Neural cell (in vitro differentiated cells): ENCODE measurements around the gene HS3ST3A1. TPM values are rescaled to one million over a fixed set of nuclear protein-coding genes. Genes with fewer than 3 reads are reported as not detected.

Experiments used
- H2AFZ ChIP-seq: fragments of 200-600, 300-800 bp; sonication (generic), shearing (Covaris generic); 2 replicates; pipeline ENCODE4 v1.6.0; 2014; ENCODE audit warnings: low read depth, mild to moderate bottlenecking, antibody characterized with exemption, low read length, moderate library complexity
- H3F3A ChIP-seq: fragments of 200-600 bp; shearing (Covaris generic); 2 replicates; pipeline ENCODE4 v1.6.1; 2016; ENCODE audit warnings: mild to moderate bottlenecking, moderate library complexity, mixed read lengths, antibody characterized with exemption, low read length; ENCODE audit not compliant: insufficient read depth, poor library complexity, severe bottlenecking
- H3K27ac ChIP-seq: fragments of 200-600, 300-800 bp; sonication (generic), shearing (Covaris generic); 2 replicates; pipeline ENCODE4 v1.5.1; 2014; ENCODE audit warnings: mild to moderate bottlenecking, low read length, moderate library complexity
- H3K27me3 ChIP-seq: fragments of 300-800, 200-600 bp; sonication (generic), shearing (Covaris generic); 2 replicates; pipeline ENCODE4 v1.6.0; 2014; ENCODE audit warnings: mild to moderate bottlenecking, low read depth, low read length, moderate library complexity; ENCODE audit not compliant: insufficient read depth
- H3K36me3 ChIP-seq: fragments of 300-800, 200-600 bp; sonication (generic), shearing (Covaris generic); 2 replicates; pipeline ENCODE4 v1.5.1; 2014; ENCODE audit warnings: mild to moderate bottlenecking, antibody characterized with exemption, low read length, moderate library complexity; ENCODE audit not compliant: insufficient read depth
- H3K4me2 ChIP-seq: fragments of 300-800, 200-600 bp; sonication (generic), shearing (Covaris generic); 2 replicates; pipeline ENCODE4 v1.6.0; 2014; ENCODE audit warnings: mild to moderate bottlenecking, low read length
- H3K4me3 ChIP-seq: fragments of 300-800, 200-600 bp; sonication (generic), shearing (Covaris generic); 2 replicates; pipeline ENCODE4 v1.5.1; 2014; ENCODE audit warnings: mild to moderate bottlenecking, low read length, moderate library complexity
- H3K79me2 ChIP-seq: fragments of 200-600 bp; shearing (Covaris generic); replicated peaks from 2 replicates; pipeline ENCODE4 v1.6.0; 2014; ENCODE audit warnings: mild to moderate bottlenecking, low read length, moderate library complexity; ENCODE audit not compliant: insufficient read depth
- H3K9ac ChIP-seq: fragments of 300-800, 200-600 bp; sonication (generic), shearing (Covaris generic); 2 replicates; pipeline ENCODE4 v1.6.1; 2016; ENCODE audit warnings: mild to moderate bottlenecking, low read length, mixed read lengths
- H3K9me2 ChIP-seq: fragments of 200-600 bp; shearing (Covaris generic); 2 replicates; pipeline ENCODE4 v1.6.1; 2016; ENCODE audit warnings: mild to moderate bottlenecking, low read length, mixed read lengths; ENCODE audit not compliant: insufficient read depth
- H3K9me3 ChIP-seq: fragments of 200-600, 300-800 bp; sonication (generic), shearing (Covaris generic); 2 replicates; pipeline ENCODE4 v1.6.1; 2016; ENCODE audit warnings: mild to moderate bottlenecking, mixed run types, low read length, moderate library complexity, mixed read lengths
- H4K20me1 ChIP-seq: fragments of 200-600 bp; shearing (Covaris generic); 2 replicates; pipeline ENCODE4 v1.6.1; 2016; ENCODE audit warnings: mild to moderate bottlenecking, mixed run types; ENCODE audit not compliant: insufficient read depth
- CTCF ChIP-seq: fragments of 450-650 bp; IDR thresholded peaks from 2 replicates; pipeline ENCODE4 v1.5.1; 2014; ENCODE audit warnings: antibody characterized with exemption, mild to moderate bottlenecking, moderate library complexity; ENCODE audit not compliant: poor library complexity, severe bottlenecking
- EP300 ChIP-seq: fragments of 450-650 bp; conservative IDR thresholded peaks from 2 replicates; pipeline ENCODE4 v1.6.1; 2014; ENCODE audit warnings: antibody characterized with exemption, mild to moderate bottlenecking, moderate library complexity; ENCODE audit not compliant: poor library complexity, severe bottlenecking
- EZH2 ChIP-seq: fragments of 200-600, 300-800 bp; shearing (Covaris generic), sonication (generic); IDR thresholded peaks from 2 replicates; pipeline ENCODE4 v1.6.1; 2014; ENCODE audit warnings: antibody characterized with exemption, low read length, borderline replicate concordance, mild to moderate bottlenecking; ENCODE audit not compliant: insufficient read depth, poor library complexity, severe bottlenecking
- MXI1 ChIP-seq: fragments of 450-650 bp; conservative IDR thresholded peaks from 2 replicates; pipeline ENCODE4 v1.6.1; 2014; ENCODE audit warnings: antibody characterized with exemption, mild to moderate bottlenecking; ENCODE audit not compliant: poor library complexity, severe bottlenecking
- POLR2AphosphoS5 ChIP-seq: IDR thresholded peaks from 2 replicates; pipeline ENCODE4 v1.6.1; 2012
- RAD21 ChIP-seq: fragments of 450-650 bp; conservative IDR thresholded peaks from 2 replicates; pipeline ENCODE4 v1.6.1; 2014; ENCODE audit warnings: antibody characterized with exemption, mild to moderate bottlenecking, moderate library complexity
- REST ChIP-seq: IDR thresholded peaks from 2 replicates; pipeline ENCODE4 v1.6.1; 2012; ENCODE audit warnings: borderline replicate concordance
- SMC3 ChIP-seq: fragments of 450-650 bp; conservative IDR thresholded peaks from 2 replicates; pipeline ENCODE4 v1.6.1; 2014; ENCODE audit warnings: antibody characterized with exemption, mild to moderate bottlenecking, moderate library complexity; ENCODE audit not compliant: poor library complexity
- TAF1 ChIP-seq: IDR thresholded peaks from 2 replicates; pipeline ENCODE4 v1.6.1; 2012; ENCODE audit warnings: low read depth
- polyA plus RNA-seq: library from polyadenylated mRNA; depleted of rRNA; stranded (reverse); fragments of >200 nt; gene quantifications from 2 replicates; pipeline ENCODE4 v1.2.3, GENCODE V29; 2014

HS3ST3A1 gene
- polyA plus RNA-seq, 1 donor from 2014 or later: 0.56 TPM

- no peak overlapping the region for H3K9ac ChIP-seq
- no peak overlapping the region for H3K4me2 ChIP-seq
- TF ChIP-seq MXI1 (no peak), TAF1 (no peak), SMC3 (no peak), POLR2AphosphoS5 (no peak)
- no peak overlapping the region for H3K4me3 ChIP-seq
- peaks cover 3% of the 10 kb centered on the region for H3K27me3 ChIP-seq
- no peaks in the 10 kb centered on the region for H3F3A ChIP-seq
- no peaks in the 10 kb centered on the region for H4K20me1 ChIP-seq
- H2AFZ ChIP-seq: no peak overlapping the region
- no peaks in the 10 kb centered on the region for H3K79me2 ChIP-seq
- H3K36me3 ChIP-seq: no peaks in the 10 kb centered on the region
- no peak overlapping the region for H3K27ac ChIP-seq
- H3K9me3 ChIP-seq: no peaks in the 10 kb centered on the region
- H3K9me2 ChIP-seq: no peaks in the 10 kb centered on the region
Observed at GRCh38 chr17:13593757-13594156, 8.0 kb downstream of the HS3ST3A1 start.

GRCh38 chr17:13593021-13593751 is 8.5 kb downstream of the HS3ST3A1 start:
- Histone ChIP-seq H3K79me2 (no peaks in the 10 kb centered on the region), H3F3A (no peaks in the 10 kb centered on the region), H3K27me3 (no peaks in the 10 kb centered on the region), H3K4me2 (no peak overlapping the region), H3K36me3 (no peaks in the 10 kb centered on the region), H3K27ac (no peak overlapping the region), H3K9me2 (no peaks in the 10 kb centered on the region), H3K4me3 (no peak overlapping the region), H2AFZ (no peak overlapping the region), H3K9me3 (no peaks in the 10 kb centered on the region), H4K20me1 (no peaks in the 10 kb centered on the region), H3K9ac (no peak overlapping the region)
- no peak for TF ChIP-seq CTCF
- no peak for TF ChIP-seq REST
- no peak for TF ChIP-seq EP300
- no peak for TF ChIP-seq RAD21
- TF ChIP-seq TAF1: no peak
- no peak for TF ChIP-seq SMC3
- no peak for TF ChIP-seq EZH2
- no peak for TF ChIP-seq MXI1
- TF ChIP-seq POLR2AphosphoS5: no peak
